NOMO-1 treated with dmso at 0.1 percent for 144 hours (cell line): Measurements from ENCODE around the gene XYLT1.
A peak's percentile ranks its signal among the peaks of the same experiment; 100 is the strongest.

Experiments used
- DNase-seq: peaks from one replicate; lab custom pipeline; 2025; ENCODE audit not compliant: unreplicated experiment; lab: John Stamatoyannopoulos, UW

XYLT1 gene

DNA sequence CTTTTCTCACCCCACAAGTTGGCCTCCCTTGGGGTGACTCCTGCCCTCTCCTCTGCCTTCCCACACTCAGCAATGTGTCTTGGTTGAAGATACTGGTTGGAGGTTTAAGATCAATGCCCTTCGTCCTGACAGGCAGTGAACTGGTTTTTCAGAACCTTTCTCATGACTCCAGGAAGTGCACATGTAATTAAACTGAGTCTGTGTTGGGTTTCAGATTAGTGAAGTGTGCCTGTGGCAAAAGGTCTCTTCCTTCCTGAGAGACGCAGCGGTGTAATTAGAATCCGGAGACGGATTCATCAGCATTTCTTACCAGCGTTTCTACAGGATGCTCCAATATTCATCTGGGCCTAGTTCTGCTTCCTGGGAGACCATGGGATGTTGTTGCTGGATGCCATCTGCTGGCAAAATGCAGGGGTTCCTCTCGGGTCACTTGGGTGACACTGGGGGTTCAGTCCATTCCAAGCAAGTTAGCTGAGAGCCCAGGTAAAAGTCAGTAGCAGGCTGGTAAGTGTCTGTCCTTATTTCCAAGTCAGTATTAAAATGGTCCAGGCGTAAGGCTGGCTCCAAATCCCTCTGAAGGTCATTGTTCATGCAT lies 233.3 kb downstream of the XYLT1 start:
- no peak for DNase-seq

GRCh38 chr16:17235147-17235815 lies 235.5 kb downstream of the XYLT1 start:
- DNase-seq, result no peak

GRCh38 chr16:17233318-17234002 lies 237.3 kb downstream of the XYLT1 start:
- no peak for DNase-seq

DNA sequence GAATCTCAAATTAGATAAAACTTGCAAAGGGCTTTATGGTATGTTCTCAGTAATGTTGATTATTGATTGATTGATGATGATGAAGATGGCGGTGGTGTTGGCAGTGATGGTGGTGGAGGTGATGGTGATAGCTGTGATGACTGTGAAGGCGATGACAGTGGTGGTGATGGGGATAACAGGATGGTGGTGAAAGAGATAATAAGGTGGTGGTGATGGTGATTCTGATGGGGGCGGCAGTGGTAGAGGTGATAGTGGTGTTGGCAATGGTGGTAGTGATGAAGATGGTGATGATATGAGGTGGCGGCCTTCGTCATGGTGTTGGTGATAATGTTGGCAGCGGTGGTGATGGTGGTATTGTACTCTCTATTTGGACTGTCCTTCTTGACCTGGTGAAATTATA lies 238.3 kb downstream of the XYLT1 start:
- DNase-seq, result no peak

DNA sequence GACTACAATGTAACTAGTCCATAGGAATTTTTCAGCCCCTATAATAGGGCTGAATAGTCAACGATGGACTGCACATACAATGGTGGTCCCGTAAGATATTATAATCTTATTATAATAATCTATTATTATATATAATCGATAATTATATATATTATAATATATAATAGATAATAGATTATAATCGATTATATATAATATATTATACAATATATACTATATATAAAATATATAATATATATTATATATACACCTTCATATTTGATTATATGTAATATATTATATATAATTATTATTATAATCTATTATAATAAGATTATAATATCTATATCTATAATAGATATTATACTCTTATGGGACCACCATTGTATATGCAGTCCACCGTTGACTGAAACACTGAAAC lies 238.8 kb downstream of the XYLT1 start:
- DNase-seq, result no peak

DNA sequence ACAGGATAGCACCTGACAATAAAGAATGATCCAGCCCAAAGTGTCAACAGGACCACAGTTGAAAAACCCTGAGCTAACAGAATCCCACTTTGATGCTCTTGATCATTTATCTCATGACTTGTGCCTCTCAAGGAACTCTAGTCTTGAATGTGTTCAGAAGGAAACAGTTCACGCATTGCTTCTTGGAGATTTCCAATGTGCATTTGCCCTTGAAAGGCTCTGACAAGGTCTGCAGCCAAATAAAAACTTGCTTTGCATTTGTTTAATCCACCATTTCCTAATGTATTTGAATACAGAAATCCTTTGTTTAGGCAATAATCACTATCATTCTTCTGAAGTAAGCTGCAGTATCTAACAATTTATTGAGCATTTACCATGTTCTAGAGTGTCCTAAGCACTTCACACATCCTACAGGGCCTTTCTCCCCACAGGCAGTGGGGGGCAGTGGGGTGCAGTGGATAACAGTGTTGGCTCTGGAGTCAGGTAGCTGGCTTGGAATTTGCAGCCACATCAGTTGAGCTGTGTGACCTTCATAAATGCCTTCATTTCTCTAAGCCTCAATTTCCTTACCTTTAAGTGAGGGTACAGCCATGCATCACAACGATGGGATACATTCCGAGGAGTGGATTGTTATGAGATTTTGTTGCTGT lies 239.7 kb downstream of the XYLT1 start:
- no peak for DNase-seq

DNA sequence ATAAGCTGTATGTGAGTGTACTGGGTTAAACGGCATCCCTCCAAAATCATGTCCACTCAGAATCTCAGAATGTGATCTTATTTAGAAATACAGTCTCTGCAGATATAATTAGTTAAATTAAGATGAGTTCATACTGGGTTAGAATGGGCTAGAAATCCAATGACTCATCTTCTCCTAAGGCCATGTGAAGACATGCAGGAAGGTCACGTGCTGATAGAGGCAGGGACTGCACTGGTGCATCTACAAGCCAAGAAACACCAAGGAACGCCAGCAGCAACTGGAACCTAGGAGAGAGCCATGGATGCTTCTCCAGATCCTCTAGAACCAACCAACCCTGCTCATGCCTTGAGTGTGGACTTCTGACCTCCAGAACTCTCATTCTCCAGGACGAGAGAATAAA lies 241.0 kb downstream of the XYLT1 start:
- no peak for DNase-seq

- no peak for DNase-seq
Observed at GRCh38 chr16:17229131-17229530, 241.6 kb downstream of the XYLT1 start.

DNA sequence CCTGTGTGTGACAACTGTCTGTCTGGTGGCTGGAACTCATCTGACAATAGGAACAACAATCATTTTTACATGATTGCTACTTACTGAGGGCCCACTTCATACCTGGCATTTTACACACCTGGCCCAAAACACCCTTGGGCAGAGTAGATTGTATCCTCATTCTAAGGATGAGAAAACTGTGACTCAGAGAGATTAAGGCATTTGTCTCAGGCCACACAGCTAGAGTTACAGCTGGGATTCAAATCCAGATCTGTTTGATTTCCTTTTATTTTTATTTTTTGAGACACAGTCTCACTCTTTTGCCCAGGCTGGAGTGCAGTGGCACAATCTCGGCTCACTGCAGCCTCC lies 242.1 kb downstream of the XYLT1 start:
- no peak for DNase-seq

DNA sequence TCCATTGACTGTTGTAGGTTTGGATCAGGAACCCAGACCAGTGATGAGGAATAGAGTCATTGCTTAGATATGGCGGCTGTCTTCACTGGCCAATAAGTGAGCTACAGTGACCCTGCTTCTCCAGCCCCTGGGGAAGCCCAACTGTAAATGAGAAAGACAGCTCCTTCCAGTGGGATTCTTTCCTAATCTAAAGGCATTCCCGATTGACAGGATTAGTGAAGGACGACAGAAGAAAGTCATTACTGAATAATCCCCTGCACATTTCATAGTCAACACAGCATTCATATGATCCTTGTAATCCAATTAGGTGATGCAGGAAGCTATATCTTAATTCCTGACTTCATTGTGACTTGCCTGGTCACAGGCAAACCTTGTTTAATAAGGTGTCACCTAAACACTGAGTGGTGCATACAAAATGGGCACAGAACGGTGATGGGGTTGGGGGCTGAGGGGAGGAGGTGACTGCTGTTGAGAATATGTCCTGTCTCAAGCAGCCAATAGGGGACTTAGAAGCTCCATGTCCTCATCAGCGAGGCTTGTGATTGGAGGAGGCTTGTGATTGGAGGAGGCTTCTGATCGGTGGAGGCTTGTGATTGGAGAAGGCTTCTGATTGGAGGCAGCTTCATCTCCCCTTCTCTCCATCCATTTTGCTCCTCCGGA lies 242.6 kb downstream of the XYLT1 start:
- DNase-seq, result no peak

- no peak for DNase-seq
Observed at GRCh38 chr16:17227278-17227677, 243.5 kb downstream of the XYLT1 start.

DNA sequence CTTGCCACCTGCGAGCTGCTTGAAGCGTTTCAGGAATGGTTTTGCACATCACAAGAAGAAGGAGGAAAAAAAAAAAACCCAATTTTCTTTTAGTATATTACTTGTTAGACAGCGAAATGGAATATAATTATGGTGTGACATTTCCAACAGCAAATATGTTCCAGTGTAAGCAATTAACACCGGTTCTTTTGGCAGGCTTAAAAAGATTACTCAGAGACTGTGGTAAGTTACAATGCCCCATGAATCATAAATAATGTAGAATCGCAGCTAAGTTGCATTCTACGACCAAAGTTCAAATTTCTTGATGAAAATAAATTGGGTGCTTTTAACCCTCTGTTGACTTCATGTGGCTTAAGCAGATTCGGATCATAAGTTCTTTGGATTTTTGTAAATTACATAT lies 245.2 kb downstream of the XYLT1 start:
- DNase-seq, result no peak

DNA sequence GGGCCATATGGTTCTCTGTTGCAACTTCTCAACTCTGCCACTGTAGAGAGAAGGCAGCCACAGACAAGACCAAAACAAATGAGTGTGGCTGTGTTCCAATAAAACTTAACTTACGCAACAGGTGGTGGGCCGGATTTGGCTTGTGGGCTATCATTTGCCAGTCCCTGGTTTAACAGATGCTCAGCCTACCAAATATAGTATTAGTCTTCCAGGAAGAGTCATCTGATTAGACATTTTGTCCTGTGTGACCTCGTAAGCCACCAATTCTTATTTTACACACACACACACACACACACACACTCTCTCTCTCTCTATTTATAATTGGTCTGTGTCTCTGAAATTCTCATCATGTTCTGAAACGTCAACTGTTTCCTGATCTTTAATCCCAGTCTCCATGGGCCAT lies 245.9 kb downstream of the XYLT1 start:
- DNase-seq, result peak; percentile 82

GRCh38 chr16:17224350-17224749 lies 246.4 kb downstream of the XYLT1 start:
- no peak for DNase-seq

GRCh38 chr16:17223576-17223975 lies 247.2 kb downstream of the XYLT1 start:
- no peak for DNase-seq

DNA sequence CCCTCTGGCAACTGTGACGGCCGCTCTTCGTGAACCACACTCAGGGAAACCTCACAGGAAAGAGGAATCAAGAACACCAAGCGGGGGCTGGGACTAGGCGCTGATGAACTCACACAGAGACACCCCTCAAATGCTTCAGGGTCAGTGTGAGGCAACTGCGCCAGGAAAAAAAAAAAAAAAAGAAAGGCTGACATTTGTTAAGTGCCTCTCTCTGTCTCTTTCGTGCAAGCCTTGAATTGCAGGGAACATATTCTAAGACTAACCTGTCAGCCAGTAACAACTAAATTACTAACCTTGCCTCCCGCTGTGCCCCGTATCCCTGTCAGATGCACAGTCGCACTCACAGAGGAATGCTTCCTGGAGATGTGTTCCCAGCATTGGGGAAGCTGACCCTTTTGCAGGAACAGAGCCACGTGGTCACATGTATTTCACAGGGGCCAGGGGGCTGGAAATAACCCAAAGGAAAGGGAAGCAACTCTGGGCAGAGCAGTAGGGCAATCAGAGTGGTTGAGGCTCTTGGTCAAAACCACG lies 247.8 kb downstream of the XYLT1 start:
- peak; percentile 46 for DNase-seq

DNA sequence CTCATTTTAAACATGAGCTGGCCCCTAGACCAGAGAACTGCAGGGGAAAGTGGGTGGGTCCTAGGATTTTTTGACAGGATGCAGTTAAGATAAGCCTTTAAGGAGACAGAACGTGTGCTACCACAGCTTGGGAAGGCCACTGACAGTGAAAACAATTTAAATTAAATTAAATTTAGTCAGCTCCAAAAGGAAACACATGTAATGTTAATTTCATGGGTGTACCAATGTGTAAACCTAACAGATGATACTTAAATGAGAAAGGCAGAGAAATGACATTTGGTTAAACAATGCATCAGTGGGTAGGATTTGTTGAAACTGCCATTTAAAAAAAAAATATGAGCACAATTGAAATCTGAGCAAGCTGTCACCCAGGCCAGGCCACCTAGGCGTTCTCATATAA lies 250.8 kb downstream of the XYLT1 start:
- DNase-seq, result no peak

- no peak for DNase-seq
Observed at GRCh38 chr16:17215936-17216335, 254.8 kb downstream of the XYLT1 start.

DNA sequence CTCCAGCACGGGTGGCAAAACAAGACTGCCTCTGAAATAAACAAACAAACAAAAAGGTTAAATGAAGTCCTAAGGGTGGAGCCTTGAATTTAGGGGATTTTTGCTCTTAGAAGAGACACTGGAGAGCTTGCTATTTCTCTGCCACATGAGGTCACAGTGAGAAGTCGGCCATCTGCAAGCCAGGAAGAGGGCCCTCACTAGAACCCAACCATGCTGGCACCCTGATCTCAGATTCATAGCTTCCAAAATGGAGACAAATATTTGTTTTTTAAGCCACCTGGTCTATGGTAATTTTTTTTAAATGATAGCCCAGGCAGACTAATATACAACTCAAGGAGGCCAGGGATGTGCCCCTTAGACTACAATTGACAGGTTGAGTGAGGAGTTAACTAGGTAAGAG lies 255.5 kb downstream of the XYLT1 start:
- no peak for DNase-seq

- DNase-seq, result no peak
Observed at GRCh38 chr16:17213974-17214373, 256.8 kb downstream of the XYLT1 start.

DNA sequence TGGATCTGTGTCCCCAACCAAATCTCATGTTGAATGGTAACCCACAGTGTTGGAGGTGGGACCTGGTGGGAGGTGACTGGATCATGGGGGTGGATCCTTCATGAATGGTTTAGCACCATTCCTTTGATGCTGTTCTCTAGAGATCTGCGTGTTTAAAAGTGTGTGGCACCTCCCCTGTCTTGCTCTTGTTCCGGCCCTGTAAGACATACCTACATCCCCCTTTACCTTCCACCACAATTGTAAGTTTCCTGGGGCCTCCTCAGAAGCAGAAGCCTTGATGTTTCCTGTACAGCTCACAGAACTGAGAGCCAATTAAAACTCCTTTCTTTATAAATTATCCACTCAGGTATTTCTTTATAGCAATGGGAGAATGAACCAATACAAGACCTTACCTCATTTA lies 257.7 kb downstream of the XYLT1 start:
- no peak for DNase-seq
